Transverse colon (tissue), 4 donors: ENCODE results near the gene KRT38.
"Not testable (repeated sequence)": the region's sequence is repeated elsewhere in the genome, so short reads cannot be mapped to it uniquely, and the experiment has no call there.

ENCODE experiments used
- CTCF ChIP-seq, 5 experiments: fragments of 200-600 bp in 3 of 5; fragments of 450-650 bp in 2 of 5; sonication (generic) in 3 of 5; IDR thresholded peaks; 1 replicate in 2 of 5; 2 replicates in 3 of 5; pipeline ENCODE4 v1.5.1; 2016 to 2017; ENCODE audit warnings: antibody characterized with exemption in 5 of 5, inconsistent platforms in 3 of 5, mild to moderate bottlenecking in 2 of 5, moderate library complexity in 1 of 5
- EP300 ChIP-seq: sonication (generic); formaldehyde crosslinking; IDR thresholded peaks from one replicate; pipeline ENCODE4 v1.6.1; 2017; ENCODE audit warnings: antibody characterized with exemption, low read depth
- POLR2AphosphoS5 ChIP-seq, 3 donors: sonication (generic); formaldehyde crosslinking; IDR thresholded peaks; one replicate each; pipeline ENCODE4 v1.6.1; 2016; ENCODE audit warnings: antibody characterized with exemption in 3 of 3

GRCh38 chr17:41395044-41395443 lies 45.7 kb downstream of the KRT38 start:
- not testable (repeated sequence) for TF ChIP-seq CTCF (IDR thresholded peaks at IDR 0.05); POLR2AphosphoS5 (IDR thresholded peaks at IDR 0.05); EP300
